Measurements from ENCODE around the gene MAP4K4. TPM values are rescaled to one million over a fixed set of nuclear protein-coding genes. Genes with fewer than 3 reads are reported as not detected.

MAP4K4 gene
- total and polyA plus RNA-seq, 2 of the 4 experiments (the other 2 are of a cell fraction) = 89.4 to 124 TPM

DNA sequence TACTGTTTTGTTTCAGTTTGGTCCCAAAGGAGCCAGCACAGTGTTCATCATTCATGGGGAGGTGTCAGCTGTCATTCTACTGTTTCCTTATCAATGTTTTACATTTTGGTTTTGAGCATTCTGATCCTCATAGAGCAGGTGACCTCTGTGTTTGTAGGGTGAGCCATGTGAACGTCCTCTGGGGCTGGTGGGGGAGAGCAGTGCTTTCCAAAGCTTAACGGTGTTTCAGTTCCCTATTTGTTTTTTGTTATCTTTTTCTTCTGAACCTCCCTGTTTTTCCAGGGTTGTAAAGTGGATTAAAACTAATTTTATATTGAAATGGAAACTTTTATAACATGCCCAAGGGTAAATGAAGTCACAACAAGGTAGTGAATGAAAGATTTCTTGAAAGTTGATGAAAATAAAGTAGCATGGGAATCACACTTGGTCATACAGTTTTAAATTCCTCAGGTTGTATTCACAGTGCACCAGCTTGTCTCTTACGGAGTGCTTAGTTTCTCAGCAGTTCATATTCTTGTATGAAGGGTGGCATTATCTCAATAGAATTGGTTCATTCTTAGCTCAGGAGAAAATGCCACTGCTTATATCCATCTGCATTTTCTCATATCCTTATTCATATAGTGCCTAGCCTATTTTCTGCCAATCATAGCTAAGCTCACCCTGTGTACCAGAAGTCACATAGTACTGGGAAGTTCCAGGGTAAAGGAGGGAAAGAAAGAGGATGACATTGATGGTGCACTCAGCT lies 54.5 kb downstream of the MAP4K4 start:
- no peak for TF ChIP-seq MAFK (IDR thresholded peaks at IDR 0.05; ENCODE audit: low read depth, low read length)
- no peak for TF ChIP-seq NFE2L2 (IDR thresholded peaks at IDR 0.05; ENCODE audit: low read depth, low read length)
- TF ChIP-seq MAZ (IDR thresholded peaks at IDR 0.05; ENCODE audit: borderline replicate concordance, low read depth, low read length) = no peak
- Histone ChIP-seq H3K36me3 (ENCODE audit: control insufficient read depth, insufficient read depth, low read length) (no peaks in the 10 kb centered on the region), H3K27ac (ENCODE audit: insufficient read depth, low read length) (no peak overlapping the region), H3K79me1 (ENCODE audit: low read depth in 1 of 2, low read length in 2 of 2) (peaks cover 10 to 74% of the 10 kb centered on the region in 2 experiments), H2AFZ (replicated peaks; ENCODE audit: low read length, poor library complexity) (no peak overlapping the region), H2BK20ac (ENCODE audit: low read depth, low read length) (peak overlapping the region; percentile 16; the same call in 1 of the 2 replicates), H2AK5ac (ENCODE audit: low read depth, low read length) (peak overlapping the region; percentile 84), H3K14ac (replicated peaks; ENCODE audit: low read depth, low read length) (peak overlapping the region; percentile 79), H3K4ac (ENCODE audit: low read depth, low read length) (peak overlapping the region; percentile 53), H3K9me3 (ENCODE audit: control insufficient read depth, insufficient read depth, low read length) (no peaks in the 10 kb centered on the region), H3K9ac (ENCODE audit: low read depth, low read length) (no peak overlapping the region), H3K4me3 (ENCODE audit: insufficient read depth, low read depth, low read length) (no peak overlapping the region), H4K91ac (ENCODE audit: insufficient read depth, low read depth, low read length) (no peak overlapping the region), H3K23ac (ENCODE audit: low read depth, low read length) (peak overlapping the region; percentile 19; the same call in 1 of the 2 replicates), H3K56ac (ENCODE audit: extremely low read depth, insufficient read depth, low read length) (no peak overlapping the region), H3K4me2 (ENCODE audit: low read depth, low read length) (peak overlapping the region; percentile 51), H3K4me1 (ENCODE audit: control insufficient read depth, insufficient read depth, low read length) (peaks cover 30% of the 10 kb centered on the region), H4K20me1 (ENCODE audit: insufficient read depth, low read length) (peaks cover 69% of the 10 kb centered on the region), H2BK15ac (ENCODE audit: low read depth, low read length) (peak overlapping the region; percentile 18; the same call in 1 of the 3 replicates), H3K27me3 (ENCODE audit: control insufficient read depth, insufficient read depth, low read length) (no peaks in the 10 kb centered on the region), H3K18ac (ENCODE audit: low read depth, low read length) (peak overlapping the region; percentile 3; the same call in 1 of the 2 replicates), H2BK120ac (ENCODE audit: low read depth, low read length) (peak overlapping the region; percentile 29; the same call in 1 of the 2 replicates), H2BK5ac (ENCODE audit: low read depth, low read length, poor library complexity, severe bottlenecking) (no peak overlapping the region), H4K8ac (ENCODE audit: low read depth in 2 of 2, low read length in 2 of 2) (peak overlapping the region in 1 of 2 experiments; percentile 4; a peak in 1 of 4 replicates), H3K9me1 (ENCODE audit: insufficient read depth, low read length) (peaks cover 41% of the 10 kb centered on the region), H2AK9ac (replicated peaks; ENCODE audit: low read depth, low read length, poor library complexity) (no peak overlapping the region), H4K5ac (ENCODE audit: low read depth, low read length) (peak overlapping the region; percentile 7; the same call in 1 of the 2 replicates)
- ChIA-PET POLR2A (ENCODE audit: unreplicated experiment) (no interaction called here), CTCF (interaction anchor here (0.9 kb wide), 1 partner anchor 79 kb away, joined by 3 read pairs; no protein-coding TSS in a partner anchor)
- dilution Hi-C loops (cut with HindIII; ENCODE audit: low sequenced_read_pairs, unreplicated experiment) (no loop called here), in situ Hi-C loops (cut with MboI; ENCODE audit: low sequenced_read_pairs) (no loop called here), intact Hi-C loops (cut with micrococcal nuclease) (loop anchor here (2.0 to 5.0 kb wide), 2 partner anchors 53 to 335 kb away; no protein-coding TSS in a partner anchor)
- BruUV-seq (replicated peaks) = no TSS peak
- no peak for DNase-seq
- no CpG with 5 or more reads among the region's 3 CpGs for WGBS, 2 experiments (ENCODE audit: extremely low coverage in 2 of 2, insufficient read length in 1 of 2)
- ATAC-seq (ENCODE audit: low read depth) = no peak
